Measurements from ENCODE around the gene ACADM.
"Not testable (repeated sequence)": the region's sequence is repeated elsewhere in the genome, so short reads cannot be mapped to it uniquely, and the experiment has no call there.

Gene ACADM

DNA sequence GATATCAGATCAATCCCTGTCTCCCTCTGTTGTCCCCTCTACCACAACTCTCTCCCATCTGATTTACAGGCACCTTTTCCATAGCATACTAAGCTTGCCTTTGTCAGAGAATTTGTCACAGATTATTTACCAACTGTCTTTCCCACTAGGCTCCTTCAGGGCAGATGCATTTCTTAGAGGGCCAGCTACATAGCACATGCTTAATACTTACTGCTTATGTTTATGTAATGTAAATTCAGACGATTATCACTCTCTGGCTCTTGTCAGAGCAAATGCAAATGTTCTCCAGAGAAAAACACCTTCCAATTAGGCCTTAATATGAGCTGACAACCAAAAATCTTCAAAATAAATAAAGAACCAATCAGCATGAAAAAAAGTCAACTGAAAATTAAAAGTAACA, 46.3 kb downstream of the ACADM start:
- H3K36me3 ChIP-seq (ENCODE audit: control insufficient read depth in 2 of 2, insufficient read depth in 2 of 2, low read length in 2 of 2) = no peaks in the 10 kb centered on the region
- no peak overlapping the region for H3K9ac ChIP-seq (ENCODE audit: low read depth in 1 of 2, low read length in 2 of 2)
- no peak overlapping the region for H3K27ac ChIP-seq (ENCODE audit: low read depth in 2 of 2, low read length in 2 of 2)
- H3K27me3 ChIP-seq (ENCODE audit: control insufficient read depth in 2 of 2, insufficient read depth in 2 of 2, low read length in 2 of 2) = no peaks in the 10 kb centered on the region
- no peaks in the 10 kb centered on the region for H3K4me1 ChIP-seq (ENCODE audit: control insufficient read depth in 2 of 2, insufficient read depth in 2 of 2, low read length in 2 of 2)
- no peak overlapping the region for H3K4me3 ChIP-seq (ENCODE audit: low read length in 2 of 2)
- H3K9me3 ChIP-seq (ENCODE audit: control insufficient read depth in 2 of 2, low read length in 2 of 2) = no peaks in the 10 kb centered on the region

DNA sequence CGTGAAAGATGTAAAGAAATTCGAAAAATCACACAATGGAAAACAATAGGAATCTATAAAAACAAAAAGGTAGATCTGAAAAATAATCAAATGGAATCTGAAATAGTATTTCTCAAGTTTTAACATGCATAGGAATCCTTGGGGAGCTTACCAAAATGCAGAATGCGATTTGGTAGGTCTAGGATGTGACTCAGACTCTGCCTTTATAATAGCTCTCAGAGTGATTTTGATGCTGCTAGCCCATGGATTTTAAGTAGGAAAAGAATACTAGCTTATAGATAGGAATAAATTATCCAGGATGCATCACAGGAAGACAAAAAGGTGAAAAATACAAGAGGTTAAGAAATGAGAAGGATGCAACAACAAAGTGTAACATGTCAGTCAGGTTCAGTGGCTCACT, 47.5 kb downstream of the ACADM start:
- Histone ChIP-seq H3K9ac (ENCODE audit: low read depth in 1 of 2, low read length in 2 of 2) (no peak overlapping the region), H3K4me1 (ENCODE audit: control insufficient read depth in 2 of 2, insufficient read depth in 2 of 2, low read length in 2 of 2) (no peaks in the 10 kb centered on the region), H3K4me3 (ENCODE audit: low read length in 2 of 2) (no peak overlapping the region), H3K27me3 (ENCODE audit: control insufficient read depth in 2 of 2, insufficient read depth in 2 of 2, low read length in 2 of 2) (no peaks in the 10 kb centered on the region), H3K9me3 (ENCODE audit: control insufficient read depth in 2 of 2, low read length in 2 of 2) (no peaks in the 10 kb centered on the region), H3K36me3 (ENCODE audit: control insufficient read depth in 2 of 2, insufficient read depth in 2 of 2, low read length in 2 of 2) (no peaks in the 10 kb centered on the region), H3K27ac (ENCODE audit: low read depth in 2 of 2, low read length in 2 of 2) (no peak overlapping the region)

DNA sequence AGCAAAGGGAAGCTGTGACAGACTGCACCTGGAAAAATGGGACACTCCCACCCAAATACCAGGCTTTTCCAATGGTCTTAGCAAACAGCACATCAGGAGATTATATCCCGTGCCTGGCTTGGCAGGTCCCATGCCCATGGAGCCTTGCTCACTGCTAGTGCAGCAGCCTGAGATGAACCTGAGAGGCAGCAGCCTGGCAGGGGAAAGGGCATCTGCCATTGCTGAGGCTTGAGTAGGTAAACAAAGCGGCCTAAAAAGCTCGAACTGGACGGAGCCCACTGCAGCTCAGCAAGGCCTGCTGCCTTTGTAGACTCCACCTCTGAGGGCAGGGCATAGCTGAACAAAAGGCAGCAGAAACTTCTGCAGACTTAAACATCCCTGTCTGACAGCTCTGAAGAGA, 53.3 kb downstream of the ACADM start:
- H3K4me1 ChIP-seq (ENCODE audit: control insufficient read depth in 2 of 2, insufficient read depth in 2 of 2, low read length in 2 of 2); H3K9ac ChIP-seq (ENCODE audit: low read depth in 1 of 2, low read length in 2 of 2); H3K36me3 ChIP-seq (ENCODE audit: control insufficient read depth in 2 of 2, insufficient read depth in 2 of 2, low read length in 2 of 2); H3K27ac ChIP-seq (ENCODE audit: low read depth in 2 of 2, low read length in 2 of 2); H3K9me3 ChIP-seq (ENCODE audit: control insufficient read depth in 2 of 2, low read length in 2 of 2); H3K4me3 ChIP-seq (ENCODE audit: low read length in 2 of 2); H3K27me3 ChIP-seq (ENCODE audit: control insufficient read depth in 2 of 2, insufficient read depth in 2 of 2, low read length in 2 of 2): not testable (repeated sequence)

DNA sequence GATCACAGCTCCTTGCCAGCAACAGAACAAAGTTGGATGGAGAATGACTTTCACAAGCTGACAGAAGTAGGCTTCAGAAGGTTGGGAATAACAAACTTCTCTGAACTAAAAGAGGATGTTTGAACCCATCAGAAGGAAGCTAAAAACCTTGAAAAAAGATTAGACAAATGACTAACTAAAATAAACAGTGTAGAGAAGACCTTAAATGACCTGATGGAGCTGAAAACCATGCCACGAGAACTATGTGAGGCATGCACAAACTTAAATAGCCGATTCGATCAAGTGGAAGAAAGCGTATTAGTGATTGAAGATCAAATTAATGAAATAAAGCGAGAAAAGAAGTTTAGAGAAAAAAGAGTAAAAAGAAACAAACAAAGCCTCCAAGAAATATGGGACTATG, 54.2 kb downstream of the ACADM start:
- H3K4me1 ChIP-seq (ENCODE audit: control insufficient read depth in 2 of 2, insufficient read depth in 2 of 2, low read length in 2 of 2); H3K9ac ChIP-seq (ENCODE audit: low read depth in 1 of 2, low read length in 2 of 2); H3K4me3 ChIP-seq (ENCODE audit: low read length in 2 of 2); H3K27ac ChIP-seq (ENCODE audit: low read depth in 2 of 2, low read length in 2 of 2); H3K36me3 ChIP-seq (ENCODE audit: control insufficient read depth in 2 of 2, insufficient read depth in 2 of 2, low read length in 2 of 2); H3K9me3 ChIP-seq (ENCODE audit: control insufficient read depth in 2 of 2, low read length in 2 of 2); H3K27me3 ChIP-seq (ENCODE audit: control insufficient read depth in 2 of 2, insufficient read depth in 2 of 2, low read length in 2 of 2): not testable (repeated sequence)

DNA sequence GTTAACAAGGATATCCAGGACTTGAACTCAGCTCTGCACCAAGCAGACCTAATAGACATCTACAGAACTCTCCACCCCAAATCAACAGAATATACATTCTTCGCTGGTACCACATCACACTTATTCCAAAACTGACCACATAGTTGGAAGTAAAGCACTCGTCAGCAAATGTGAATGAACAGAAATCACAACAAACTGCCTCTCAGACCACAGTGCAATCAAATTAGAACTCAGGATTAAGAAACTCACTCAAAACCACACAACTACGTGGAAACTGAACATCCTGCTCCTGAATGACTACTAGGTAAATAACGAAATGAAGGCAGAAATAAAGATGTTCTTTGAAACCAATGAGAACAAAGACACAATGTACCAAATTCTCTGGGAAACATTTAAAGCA, 55.7 kb downstream of the ACADM start:
- not testable (repeated sequence) for H3K9me3 ChIP-seq (ENCODE audit: control insufficient read depth in 2 of 2, low read length in 2 of 2); H3K4me3 ChIP-seq (ENCODE audit: low read length in 2 of 2); H3K27me3 ChIP-seq (ENCODE audit: control insufficient read depth in 2 of 2, insufficient read depth in 2 of 2, low read length in 2 of 2); H3K9ac ChIP-seq (ENCODE audit: low read depth in 1 of 2, low read length in 2 of 2); H3K27ac ChIP-seq (ENCODE audit: low read depth in 2 of 2, low read length in 2 of 2); H3K36me3 ChIP-seq (ENCODE audit: control insufficient read depth in 2 of 2, insufficient read depth in 2 of 2, low read length in 2 of 2); H3K4me1 ChIP-seq (ENCODE audit: control insufficient read depth in 2 of 2, insufficient read depth in 2 of 2, low read length in 2 of 2)

DNA sequence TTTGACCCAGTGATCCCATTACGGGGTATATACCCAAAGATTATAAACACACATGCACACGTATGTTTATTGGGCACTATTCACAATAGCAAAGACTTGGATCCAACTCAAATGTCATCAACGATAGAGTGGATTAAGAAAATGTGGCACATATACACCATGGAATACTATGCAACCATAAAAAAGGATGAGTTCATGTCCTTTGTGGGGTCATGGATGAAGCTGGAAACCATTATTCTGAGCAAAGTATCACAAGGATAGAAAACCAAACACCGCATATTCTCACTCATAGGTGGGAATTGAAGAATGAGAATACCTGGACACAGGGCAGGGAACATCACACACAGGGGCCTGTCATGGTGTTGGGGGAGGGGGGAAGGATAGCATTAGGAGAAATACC, 59.4 kb downstream of the ACADM start:
- not testable (repeated sequence) for H3K36me3 ChIP-seq (ENCODE audit: control insufficient read depth in 2 of 2, insufficient read depth in 2 of 2, low read length in 2 of 2); H3K9me3 ChIP-seq (ENCODE audit: control insufficient read depth in 2 of 2, low read length in 2 of 2); H3K27me3 ChIP-seq (ENCODE audit: control insufficient read depth in 2 of 2, insufficient read depth in 2 of 2, low read length in 2 of 2); H3K4me3 ChIP-seq (ENCODE audit: low read length in 2 of 2); H3K27ac ChIP-seq (ENCODE audit: low read depth in 2 of 2, low read length in 2 of 2); H3K9ac ChIP-seq (ENCODE audit: low read depth in 1 of 2, low read length in 2 of 2)
- H3K4me1 ChIP-seq (ENCODE audit: control insufficient read depth in 2 of 2, insufficient read depth in 2 of 2, low read length in 2 of 2) = peaks cover 13 to 22% of the 10 kb centered on the region in 2 donors

DNA sequence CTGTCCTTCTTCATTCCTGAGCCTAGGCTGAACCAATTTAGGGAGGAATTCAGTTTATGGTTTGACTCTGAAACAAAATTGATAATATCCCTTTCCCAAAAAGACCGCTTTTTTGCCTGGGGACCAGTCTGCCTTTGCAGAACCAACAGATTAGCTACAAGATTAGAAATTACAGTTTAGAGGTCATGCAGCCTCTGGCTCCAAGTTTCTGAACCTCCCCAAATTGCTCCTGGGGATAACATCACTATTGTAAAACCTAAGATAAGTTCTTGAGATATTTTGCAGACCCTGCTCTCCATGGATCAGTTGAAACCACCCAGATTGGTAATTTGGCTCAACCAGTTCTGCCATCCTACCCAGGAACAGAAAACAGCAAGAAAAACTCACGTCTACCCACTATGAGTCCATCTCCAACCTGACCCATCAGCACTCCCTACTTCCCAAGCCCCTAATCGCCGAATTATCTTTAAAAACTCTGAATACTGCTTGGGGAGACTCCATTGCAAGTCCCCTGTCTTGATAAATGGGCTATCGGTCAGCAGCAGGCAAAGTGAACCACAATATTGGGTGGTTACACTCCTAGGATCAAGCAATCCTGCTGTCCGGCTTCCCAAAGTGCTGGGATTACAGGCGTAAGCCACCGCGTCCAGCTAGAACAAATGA, 60.9 kb downstream of the ACADM start:
- peak overlapping the region; percentile 84 to 89 for H3K27ac ChIP-seq (ENCODE audit: low read depth in 2 of 2, low read length in 2 of 2)
- H3K9me3 ChIP-seq (ENCODE audit: control insufficient read depth in 2 of 2, low read length in 2 of 2) = no peaks in the 10 kb centered on the region
- peaks cover 22 to 28% of the 10 kb centered on the region in 2 donors for H3K4me1 ChIP-seq (ENCODE audit: control insufficient read depth in 2 of 2, insufficient read depth in 2 of 2, low read length in 2 of 2)
- peaks cover 5 to 14% of the 10 kb centered on the region in 2 donors for H3K36me3 ChIP-seq (ENCODE audit: control insufficient read depth in 2 of 2, insufficient read depth in 2 of 2, low read length in 2 of 2)
- peak overlapping the region; percentile 78 to 100 for H3K4me3 ChIP-seq (ENCODE audit: low read length in 2 of 2)
- H3K27me3 ChIP-seq (ENCODE audit: control insufficient read depth in 2 of 2, insufficient read depth in 2 of 2, low read length in 2 of 2) = no peaks in the 10 kb centered on the region
- peak overlapping the region; percentile 81 to 98 for H3K9ac ChIP-seq (ENCODE audit: low read depth in 1 of 2, low read length in 2 of 2)

DNA sequence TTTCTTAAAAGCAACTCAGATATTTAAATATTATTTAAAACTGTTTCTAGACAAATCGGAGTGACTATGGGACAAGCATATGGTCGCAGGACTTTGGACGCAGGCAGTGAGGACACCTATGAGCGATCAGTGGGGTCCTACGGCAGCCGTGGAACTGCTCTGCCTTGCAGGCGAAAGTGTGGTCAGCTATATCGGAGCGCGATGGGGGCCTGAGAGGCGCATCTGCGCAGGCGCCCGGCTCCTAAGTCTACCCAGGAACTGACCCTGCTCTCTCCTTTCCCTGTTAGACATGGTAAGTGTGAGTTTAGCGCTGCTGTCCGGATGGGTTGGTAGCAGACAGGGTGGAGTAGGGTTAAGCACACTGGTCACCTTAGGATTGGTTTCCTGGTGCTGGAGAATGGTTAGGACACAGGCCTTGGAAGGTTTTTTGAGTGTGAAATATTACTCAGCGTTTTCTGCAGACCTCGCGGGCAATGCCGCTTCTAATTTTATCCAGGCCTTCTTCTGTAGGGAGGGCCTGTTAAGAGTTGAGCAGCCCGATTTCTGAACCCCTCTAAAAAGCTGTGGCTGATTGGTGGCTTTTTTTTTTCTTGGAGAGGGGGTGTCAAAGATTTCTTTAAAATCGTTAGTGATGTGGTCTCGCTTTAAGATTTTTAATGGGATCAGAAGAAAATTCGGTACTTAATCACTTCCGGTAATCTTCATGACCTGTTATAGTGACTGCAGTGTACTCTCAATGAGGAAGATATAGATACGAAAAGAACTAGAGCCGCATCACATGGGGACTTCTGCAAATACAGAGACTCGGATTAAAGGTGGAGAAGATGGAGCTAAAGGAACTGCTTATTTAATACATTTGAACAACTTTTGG, 61.7 kb downstream of the ACADM start, which contains the start of gene RABGGTB:
RABGGTB (plus strand) TSS at position 274 of the 871 bp plus-strand sequence; CDS start at position 290, 16 bp downstream.
- H3K4me3 ChIP-seq (ENCODE audit: low read length in 2 of 2) = peak within 1 kb of the TSS; percentile 78 to 100
- no peaks in the 10 kb centered on the region for H3K27me3 ChIP-seq (ENCODE audit: control insufficient read depth in 2 of 2, insufficient read depth in 2 of 2, low read length in 2 of 2)
- peaks cover 7 to 21% of the 10 kb centered on the region in 2 donors for H3K36me3 ChIP-seq (ENCODE audit: control insufficient read depth in 2 of 2, insufficient read depth in 2 of 2, low read length in 2 of 2)
- peak within 1 kb of the TSS; percentile 84 to 89 for H3K27ac ChIP-seq (ENCODE audit: low read depth in 2 of 2, low read length in 2 of 2)
- no peaks in the 10 kb centered on the region for H3K9me3 ChIP-seq (ENCODE audit: control insufficient read depth in 2 of 2, low read length in 2 of 2)
- peaks cover 24 to 33% of the 10 kb centered on the region in 2 donors for H3K4me1 ChIP-seq (ENCODE audit: control insufficient read depth in 2 of 2, insufficient read depth in 2 of 2, low read length in 2 of 2)
- H3K9ac ChIP-seq (ENCODE audit: low read depth in 1 of 2, low read length in 2 of 2) = peak within 1 kb of the TSS; percentile 81 to 98

DNA sequence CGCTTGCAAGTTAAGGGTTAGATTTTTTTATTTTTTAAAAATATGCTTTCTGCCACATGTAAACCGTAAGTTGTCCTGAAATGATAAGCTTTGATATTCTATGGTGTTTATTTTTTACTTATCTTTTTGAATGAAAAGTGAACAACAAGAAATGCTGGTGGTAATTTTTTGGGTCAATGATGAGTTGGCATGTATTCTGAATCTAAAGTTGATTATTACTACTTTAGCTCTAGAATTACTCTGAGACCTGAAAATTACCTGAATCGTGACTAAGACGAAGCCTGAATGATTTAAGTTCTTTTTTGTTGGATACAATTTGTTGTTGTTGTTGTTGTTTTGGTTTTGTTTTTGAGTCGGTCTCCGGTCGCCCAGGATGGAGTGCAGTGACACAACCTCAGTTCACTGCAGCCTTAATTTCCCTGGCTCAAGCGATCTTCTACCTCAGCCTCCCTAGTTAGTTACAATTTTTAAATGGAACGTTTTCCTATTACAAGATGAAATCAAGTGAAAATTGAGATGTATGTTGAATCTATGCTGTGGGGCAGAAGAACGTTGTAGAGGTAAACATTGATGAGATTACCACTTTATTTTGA, 62.5 kb downstream of the ACADM start:
- no peak overlapping the region for H3K27ac ChIP-seq (ENCODE audit: low read depth in 2 of 2, low read length in 2 of 2)
- peak overlapping the region; percentile 81 to 98 for H3K9ac ChIP-seq (ENCODE audit: low read depth in 1 of 2, low read length in 2 of 2)
- H3K4me1 ChIP-seq (ENCODE audit: control insufficient read depth in 2 of 2, insufficient read depth in 2 of 2, low read length in 2 of 2) = peaks cover 29 to 33% of the 10 kb centered on the region in 2 donors
- H3K4me3 ChIP-seq (ENCODE audit: low read length in 2 of 2) = peak overlapping the region; percentile 78 to 100
- peaks cover 13 to 28% of the 10 kb centered on the region in 2 donors for H3K36me3 ChIP-seq (ENCODE audit: control insufficient read depth in 2 of 2, insufficient read depth in 2 of 2, low read length in 2 of 2)
- H3K9me3 ChIP-seq (ENCODE audit: control insufficient read depth in 2 of 2, low read length in 2 of 2) = no peaks in the 10 kb centered on the region
- H3K27me3 ChIP-seq (ENCODE audit: control insufficient read depth in 2 of 2, insufficient read depth in 2 of 2, low read length in 2 of 2) = no peaks in the 10 kb centered on the region

DNA sequence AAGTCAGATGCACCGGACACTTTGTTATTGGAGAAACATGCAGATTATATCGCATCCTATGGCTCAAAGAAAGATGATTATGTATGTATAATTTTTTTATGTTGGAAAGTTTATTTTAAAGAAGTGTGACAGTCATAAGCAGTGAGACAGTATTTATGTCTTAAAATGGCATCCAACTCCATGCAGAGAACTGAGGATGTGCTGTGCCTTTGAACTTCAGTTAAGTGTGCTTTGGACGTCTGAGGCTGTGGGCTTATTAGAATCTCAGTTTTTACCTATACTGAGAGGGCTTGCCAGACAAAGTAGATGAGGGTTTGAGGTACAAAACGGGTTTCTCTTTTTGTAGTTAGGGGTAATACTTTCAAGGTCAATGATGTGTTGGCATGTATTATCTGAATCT, 63.0 kb downstream of the ACADM start:
- H3K9me3 ChIP-seq (ENCODE audit: control insufficient read depth in 2 of 2, low read length in 2 of 2) = no peaks in the 10 kb centered on the region
- peaks cover 18 to 34% of the 10 kb centered on the region in 2 donors for H3K36me3 ChIP-seq (ENCODE audit: control insufficient read depth in 2 of 2, insufficient read depth in 2 of 2, low read length in 2 of 2)
- peak overlapping the region; percentile 81 to 98 for H3K9ac ChIP-seq (ENCODE audit: low read depth in 1 of 2, low read length in 2 of 2)
- peaks cover 29 to 33% of the 10 kb centered on the region in 2 donors for H3K4me1 ChIP-seq (ENCODE audit: control insufficient read depth in 2 of 2, insufficient read depth in 2 of 2, low read length in 2 of 2)
- no peak overlapping the region for H3K27ac ChIP-seq (ENCODE audit: low read depth in 2 of 2, low read length in 2 of 2)
- H3K27me3 ChIP-seq (ENCODE audit: control insufficient read depth in 2 of 2, insufficient read depth in 2 of 2, low read length in 2 of 2) = no peaks in the 10 kb centered on the region
- peak overlapping the region; percentile 78 to 100 for H3K4me3 ChIP-seq (ENCODE audit: low read length in 2 of 2)

Measured in mucosa of rectum (tissue), 2 donors.